Uterus (tissue), 2 donors: ENCODE measurements around the gene SNCG.

Experiments
- CTCF ChIP-seq, 4 experiments: fragments of 200-600 bp in 2 of 4; fragments of 450-650 bp in 2 of 4; sonication (generic) in 2 of 4; IDR thresholded peaks; one replicate each; pipeline ENCODE4 v1.5.1; 2016 to 2019; ENCODE audit warnings: antibody characterized with exemption in 4 of 4, mild to moderate bottlenecking in 2 of 4, moderate library complexity in 1 of 4
- POLR2A ChIP-seq, 2 donors: fragments of 450-650 bp; IDR thresholded peaks; one replicate each; pipeline ENCODE4 v1.6.1; 2016; ENCODE audit warnings: antibody characterized with exemption in 2 of 2, mild to moderate bottlenecking in 1 of 2, moderate library complexity in 1 of 2

GRCh38 chr10:86961481-86962091 lies 3.2 kb downstream of the SNCG start:
- TF ChIP-seq CTCF (IDR thresholded peaks at IDR 0.05) (no peak), POLR2A (IDR thresholded peaks at IDR 0.05) (no peak)
